Measurements from ENCODE around the gene SLC6A16. TPM values are rescaled to one million over a fixed set of nuclear protein-coding genes. Genes with fewer than 3 reads are reported as not detected.
A peak's percentile ranks its signal among the peaks of the same experiment; 100 is the strongest.
"Not testable (repeated sequence)": the region's sequence is repeated elsewhere in the genome, so short reads cannot be mapped to it uniquely, and the experiment has no call there.

The SLC6A16 gene
- total RNA-seq, 1 experiment from 2014 or later, result 3.2 TPM

DNA sequence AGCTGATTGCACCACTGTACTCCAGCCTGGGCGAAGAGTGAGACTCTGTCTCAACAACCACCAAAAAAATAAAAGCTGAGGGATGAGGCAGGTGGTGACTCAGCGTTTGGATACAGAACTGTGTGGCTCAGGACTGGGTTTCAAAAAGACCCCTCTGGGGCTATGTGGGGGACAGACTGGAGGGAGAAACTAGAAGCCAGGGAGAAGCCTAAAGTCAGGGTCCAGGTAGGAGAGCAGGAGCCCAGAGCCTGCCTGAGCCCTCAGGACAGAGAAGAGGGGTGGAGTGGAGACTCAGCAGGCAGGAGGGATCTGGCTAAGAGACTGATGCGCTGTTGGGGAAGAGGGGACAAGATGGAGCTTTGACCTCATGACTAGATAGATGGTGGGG is 8.4 kb upstream of the SLC6A16 start:
- Histone ChIP-seq H3K27ac (ENCODE audit: insufficient read length, low read depth, low read length) (no peak overlapping the region), H3K23me2 (ENCODE audit: insufficient read length, low read depth, low read length, poor library complexity, severe bottlenecking) (peaks cover 8% of the 10 kb centered on the region), H4K91ac (ENCODE audit: insufficient read length, low read depth, low read length) (no peak overlapping the region), H3T11ph (ENCODE audit: low read length) (no peak overlapping the region), H4K8ac (replicated peaks; ENCODE audit: insufficient read length, low read depth, low read length) (no peak overlapping the region), H3K9ac (ENCODE audit: extremely low read depth, insufficient read length, low read length) (no peak overlapping the region), H3K18ac (ENCODE audit: insufficient read length, low read depth, low read length) (no peak overlapping the region), H2BK20ac (ENCODE audit: low read depth, low read length, poor library complexity, severe bottlenecking) (no peak overlapping the region), H3K4ac (ENCODE audit: low read depth, low read length) (no peak overlapping the region), H3K4me2 (ENCODE audit: insufficient read depth, insufficient read length, low read length) (no peak overlapping the region), H3K56ac (ENCODE audit: insufficient read length, low read depth, low read length) (no peak overlapping the region), H2AK5ac (ENCODE audit: insufficient read length, low read length) (no peak overlapping the region), H2BK15ac (ENCODE audit: low read depth, low read length) (no peak overlapping the region), H4K20me1 (ENCODE audit: control insufficient read depth, insufficient read depth, insufficient read length) (no peaks in the 10 kb centered on the region), H3K23ac (ENCODE audit: insufficient read length, low read depth, low read length) (no peak overlapping the region), H3K9me3 (ENCODE audit: control insufficient read depth, low read depth, low read length) (no peaks in the 10 kb centered on the region), H4K5ac (ENCODE audit: insufficient read length, low read depth, low read length) (no peak overlapping the region), H3K79me2 (ENCODE audit: insufficient read depth, low read length) (no peaks in the 10 kb centered on the region), H3K4me1 (ENCODE audit: insufficient read depth, low read length) (peaks cover 2% of the 10 kb centered on the region; the same call in 1 of the 2 replicates), H2AFZ (ENCODE audit: low read length) (no peak overlapping the region), H2BK12ac (ENCODE audit: insufficient read length, low read depth, low read length) (no peak overlapping the region), H3K27me3 (ENCODE audit: insufficient read depth, low read length) (peaks cover 3% of the 10 kb centered on the region; the same call in 1 of the 2 replicates), H2BK5ac (ENCODE audit: insufficient read length, low read length) (no peak overlapping the region), H3K79me1 (ENCODE audit: insufficient read depth, low read depth, low read length, poor library complexity, severe bottlenecking) (no peaks in the 10 kb centered on the region), H3K14ac (ENCODE audit: insufficient read depth, low read length) (no peak overlapping the region), H2BK120ac (ENCODE audit: low read depth, low read length, poor library complexity, severe bottlenecking) (no peak overlapping the region)
- TF ChIP-seq, protein P1, sequence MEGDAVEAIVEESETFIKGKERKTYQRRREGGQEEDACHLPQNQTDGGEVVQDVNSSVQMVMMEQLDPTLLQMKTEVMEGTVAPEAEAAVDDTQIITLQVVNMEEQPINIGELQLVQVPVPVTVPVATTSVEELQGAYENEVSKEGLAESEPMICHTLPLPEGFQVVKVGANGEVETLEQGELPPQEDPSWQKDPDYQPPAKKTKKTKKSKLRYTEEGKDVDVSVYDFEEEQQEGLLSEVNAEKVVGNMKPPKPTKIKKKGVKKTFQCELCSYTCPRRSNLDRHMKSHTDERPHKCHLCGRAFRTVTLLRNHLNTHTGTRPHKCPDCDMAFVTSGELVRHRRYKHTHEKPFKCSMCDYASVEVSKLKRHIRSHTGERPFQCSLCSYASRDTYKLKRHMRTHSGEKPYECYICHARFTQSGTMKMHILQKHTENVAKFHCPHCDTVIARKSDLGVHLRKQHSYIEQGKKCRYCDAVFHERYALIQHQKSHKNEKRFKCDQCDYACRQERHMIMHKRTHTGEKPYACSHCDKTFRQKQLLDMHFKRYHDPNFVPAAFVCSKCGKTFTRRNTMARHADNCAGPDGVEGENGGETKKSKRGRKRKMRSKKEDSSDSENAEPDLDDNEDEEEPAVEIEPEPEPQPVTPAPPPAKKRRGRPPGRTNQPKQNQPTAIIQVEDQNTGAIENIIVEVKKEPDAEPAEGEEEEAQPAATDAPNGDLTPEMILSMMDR (conservative IDR thresholded peaks at IDR 0.05), result no peak
- peaks cover 3 to 39% (median 11%) of the 10 kb centered on the region in 3 experiments; a peak in 6 of 7 replicates for H3K36me3 Mint-ChIP-seq (ENCODE audit: insufficient read depth in 1 of 3, low read depth in 3 of 3)
- peak; percentile 19 for DNase-seq
- peaks cover 19 to 25% of the 10 kb centered on the region in 2 experiments for H3K4me1 Mint-ChIP-seq
- peaks cover 15% of the 10 kb centered on the region for H3K27me3 Mint-ChIP-seq (ENCODE audit: low read depth)
- H3K4me3 Mint-ChIP-seq, result no peak overlapping the region
- no peaks in the 10 kb centered on the region for H3K9me3 Mint-ChIP-seq
- peak overlapping the region in 2 of 3 experiments; percentile 5 to 24; a peak in 3 of 7 replicates for H3K27ac Mint-ChIP-seq
- no CpG with 5 or more reads among the region's 3 CpGs for WGBS (ENCODE audit: extremely low coverage, insufficient read length, low lambda C conversion rate)

DNA sequence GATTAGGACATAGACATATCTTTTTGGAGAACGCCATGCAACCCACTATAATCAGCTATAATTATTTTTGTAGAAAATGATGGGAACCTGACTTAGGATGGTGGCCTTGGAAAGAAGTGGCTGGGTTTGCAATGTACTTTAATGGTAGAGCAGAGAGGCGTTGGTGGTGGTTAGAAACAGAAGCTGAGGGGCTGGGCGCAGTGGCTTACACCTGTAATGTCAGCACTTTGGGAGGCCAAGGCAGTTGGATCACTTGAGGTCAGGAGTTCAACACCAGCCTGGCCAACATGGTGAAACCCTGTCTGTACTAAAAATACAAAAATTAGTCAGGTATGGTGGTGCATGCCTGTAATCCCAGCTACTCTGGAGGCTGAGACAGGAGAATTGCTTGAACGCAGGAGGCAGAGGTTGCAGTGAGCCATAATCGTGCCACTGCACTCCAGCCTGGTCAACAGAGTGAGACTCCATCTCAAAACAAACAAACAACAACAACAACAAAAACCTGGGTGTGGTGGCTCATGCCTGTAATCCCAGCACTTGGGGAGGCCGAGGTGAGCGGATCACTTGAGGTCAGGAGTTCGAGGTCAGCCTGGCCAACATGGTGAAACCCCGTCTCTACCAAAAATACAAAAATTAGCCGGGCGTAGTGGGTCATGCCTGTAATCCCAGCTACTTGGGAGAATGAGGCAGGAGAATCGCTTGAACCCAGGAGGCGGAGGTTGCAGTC is 7.9 kb upstream of the SLC6A16 start:
- H2BK120ac ChIP-seq (ENCODE audit: low read depth, low read length, poor library complexity, severe bottlenecking); H2AK5ac ChIP-seq (ENCODE audit: insufficient read length, low read length); H2BK15ac ChIP-seq (ENCODE audit: low read depth, low read length); H3K4me1 ChIP-seq (ENCODE audit: insufficient read depth, low read length); H2AFZ ChIP-seq (ENCODE audit: low read length); H3K56ac ChIP-seq (ENCODE audit: insufficient read length, low read depth, low read length); H3K18ac ChIP-seq (ENCODE audit: insufficient read length, low read depth, low read length); H3K9me3 ChIP-seq (ENCODE audit: control insufficient read depth, low read depth, low read length); H3K9me3 Mint-ChIP-seq; H4K20me1 ChIP-seq (ENCODE audit: control insufficient read depth, insufficient read depth, insufficient read length); H2BK5ac ChIP-seq (ENCODE audit: insufficient read length, low read length); H3K27me3 ChIP-seq (ENCODE audit: insufficient read depth, low read length); H3K4ac ChIP-seq (ENCODE audit: low read depth, low read length); H3K23ac ChIP-seq (ENCODE audit: insufficient read length, low read depth, low read length); H3K27me3 Mint-ChIP-seq (ENCODE audit: low read depth); H3T11ph ChIP-seq (ENCODE audit: low read length); H2BK20ac ChIP-seq (ENCODE audit: low read depth, low read length, poor library complexity, severe bottlenecking); H3K79me2 ChIP-seq (ENCODE audit: insufficient read depth, low read length); H3K27ac Mint-ChIP-seq; H3K4me3 Mint-ChIP-seq; DNase-seq; H3K9ac ChIP-seq (ENCODE audit: extremely low read depth, insufficient read length, low read length); H3K79me1 ChIP-seq (ENCODE audit: insufficient read depth, low read depth, low read length, poor library complexity, severe bottlenecking); H3K4me2 ChIP-seq (ENCODE audit: insufficient read depth, insufficient read length, low read length); H3K23me2 ChIP-seq (ENCODE audit: insufficient read length, low read depth, low read length, poor library complexity, severe bottlenecking); H2BK12ac ChIP-seq (ENCODE audit: insufficient read length, low read depth, low read length); H3K14ac ChIP-seq (ENCODE audit: insufficient read depth, low read length); H4K91ac ChIP-seq (ENCODE audit: insufficient read length, low read depth, low read length); H3K27ac ChIP-seq (ENCODE audit: insufficient read length, low read depth, low read length); H4K8ac ChIP-seq (replicated peaks; ENCODE audit: insufficient read length, low read depth, low read length); H4K5ac ChIP-seq (ENCODE audit: insufficient read length, low read depth, low read length): not testable (repeated sequence)
- WGBS (ENCODE audit: extremely low coverage, insufficient read length, low lambda C conversion rate), result no CpG with 5 or more reads among the region's 13 CpGs
- Mint-ChIP-seq H3K4me1 (peaks cover 14 to 20% of the 10 kb centered on the region in 2 experiments), H3K36me3 (ENCODE audit: insufficient read depth in 1 of 3, low read depth in 3 of 3) (peaks cover 3 to 44% (median 11%) of the 10 kb centered on the region in 3 experiments; a peak in 5 of 7 replicates)
